Osteoblast (primary cell): Measurements from ENCODE around the gene WRAP73. TPM values are rescaled to one million over a fixed set of nuclear protein-coding genes. Genes with fewer than 3 reads are reported as not detected.
A peak's percentile ranks its signal among the peaks of the same experiment; 100 is the strongest.

ENCODE experiments used
- DNase-seq: peaks from one replicate; pipeline ENCODE4 v3.0.0; 2011; ENCODE audit warnings: low spot score, mixed read lengths; ENCODE audit not compliant: insufficient read length; ENCODE audit errors: missing footprints
- H2AFZ ChIP-seq: 2 replicates; pipeline ENCODE4 v1.6.0; 2011; ENCODE audit warnings: mild to moderate bottlenecking, low read length
- H3K27ac ChIP-seq: 2 replicates; pipeline ENCODE4 v1.5.1; 2011; ENCODE audit warnings: mild to moderate bottlenecking, low read depth, low read length, moderate library complexity
- H3K27me3 ChIP-seq: 2 replicates; pipeline ENCODE4 v1.6.0; 2012; ENCODE audit warnings: mild to moderate bottlenecking, control low read depth, inconsistent platforms, low read length, moderate library complexity; ENCODE audit not compliant: insufficient read depth
- H3K36me3 ChIP-seq: 2 replicates; pipeline ENCODE4 v1.5.1; 2011; ENCODE audit warnings: mild to moderate bottlenecking, low read length, control low read depth, moderate library complexity; ENCODE audit not compliant: insufficient read depth
- H3K4me1 ChIP-seq: 2 replicates; pipeline ENCODE4 v1.5.1; 2011; ENCODE audit warnings: mild to moderate bottlenecking, low read length, control low read depth, moderate library complexity; ENCODE audit not compliant: insufficient read depth
- H3K4me2 ChIP-seq: 2 replicates; pipeline ENCODE4 v1.6.0; 2011; ENCODE audit warnings: mild to moderate bottlenecking, low read length; ENCODE audit not compliant: insufficient read depth
- H3K4me3 ChIP-seq: fragments of 200-600 bp; sonication (generic); 3 replicates; pipeline ENCODE4 v1.5.1; 2012; ENCODE audit warnings: mild to moderate bottlenecking, low read length, inconsistent platforms; ENCODE audit not compliant: insufficient read depth
- H3K79me2 ChIP-seq: 2 replicates; pipeline ENCODE4 v1.6.0; 2012; ENCODE audit warnings: mild to moderate bottlenecking, low read length, control low read depth, inconsistent platforms; ENCODE audit not compliant: insufficient read depth
- H3K9me3 ChIP-seq: 2 replicates; pipeline ENCODE4 v1.5.1; 2011; ENCODE audit warnings: low read depth, low read length, control low read depth
- H4K20me1 ChIP-seq: 2 replicates; pipeline ENCODE4 v1.6.0; 2012; ENCODE audit warnings: mild to moderate bottlenecking, low read length, control low read depth; ENCODE audit not compliant: insufficient read depth
- total RNA-seq: library from RNA; depleted of rRNA; stranded (reverse); fragments of >200 nt; gene quantifications from 2 replicates; pipeline ENCODE4 v1.2.3, GENCODE V29; 2012
- TF ChIP-seq, protein P1 (sequence below): IDR thresholded peaks from 2 replicates; pipeline ENCODE4 v1.5.1; 2011; ENCODE audit warnings: mild to moderate bottlenecking, low read depth, low read length, moderate library complexity; ENCODE audit errors: extremely low read depth

Gene WRAP73
- total RNA-seq, 1 donor = 9.8 TPM

- no peak overlapping the region for H3K4me3 ChIP-seq
- H3K36me3 ChIP-seq = peaks cover 2% of the 10 kb centered on the region
- peaks cover 3% of the 10 kb centered on the region for H3K27me3 ChIP-seq
- H3K4me1 ChIP-seq = peaks cover 9% of the 10 kb centered on the region
- no peak overlapping the region for H3K4me2 ChIP-seq
- no peaks in the 10 kb centered on the region for H3K9me3 ChIP-seq
- TF ChIP-seq, protein P1, sequence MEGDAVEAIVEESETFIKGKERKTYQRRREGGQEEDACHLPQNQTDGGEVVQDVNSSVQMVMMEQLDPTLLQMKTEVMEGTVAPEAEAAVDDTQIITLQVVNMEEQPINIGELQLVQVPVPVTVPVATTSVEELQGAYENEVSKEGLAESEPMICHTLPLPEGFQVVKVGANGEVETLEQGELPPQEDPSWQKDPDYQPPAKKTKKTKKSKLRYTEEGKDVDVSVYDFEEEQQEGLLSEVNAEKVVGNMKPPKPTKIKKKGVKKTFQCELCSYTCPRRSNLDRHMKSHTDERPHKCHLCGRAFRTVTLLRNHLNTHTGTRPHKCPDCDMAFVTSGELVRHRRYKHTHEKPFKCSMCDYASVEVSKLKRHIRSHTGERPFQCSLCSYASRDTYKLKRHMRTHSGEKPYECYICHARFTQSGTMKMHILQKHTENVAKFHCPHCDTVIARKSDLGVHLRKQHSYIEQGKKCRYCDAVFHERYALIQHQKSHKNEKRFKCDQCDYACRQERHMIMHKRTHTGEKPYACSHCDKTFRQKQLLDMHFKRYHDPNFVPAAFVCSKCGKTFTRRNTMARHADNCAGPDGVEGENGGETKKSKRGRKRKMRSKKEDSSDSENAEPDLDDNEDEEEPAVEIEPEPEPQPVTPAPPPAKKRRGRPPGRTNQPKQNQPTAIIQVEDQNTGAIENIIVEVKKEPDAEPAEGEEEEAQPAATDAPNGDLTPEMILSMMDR = no peak
- peak; percentile 51 for DNase-seq
- no peak overlapping the region for H3K27ac ChIP-seq
- peaks cover 4% of the 10 kb centered on the region for H4K20me1 ChIP-seq
- H2AFZ ChIP-seq = no peak overlapping the region
- peaks cover 4% of the 10 kb centered on the region for H3K79me2 ChIP-seq
These were observed 32.0 kb downstream of the WRAP73 start for GRCh38 chr1:3617806-3618345.

DNA sequence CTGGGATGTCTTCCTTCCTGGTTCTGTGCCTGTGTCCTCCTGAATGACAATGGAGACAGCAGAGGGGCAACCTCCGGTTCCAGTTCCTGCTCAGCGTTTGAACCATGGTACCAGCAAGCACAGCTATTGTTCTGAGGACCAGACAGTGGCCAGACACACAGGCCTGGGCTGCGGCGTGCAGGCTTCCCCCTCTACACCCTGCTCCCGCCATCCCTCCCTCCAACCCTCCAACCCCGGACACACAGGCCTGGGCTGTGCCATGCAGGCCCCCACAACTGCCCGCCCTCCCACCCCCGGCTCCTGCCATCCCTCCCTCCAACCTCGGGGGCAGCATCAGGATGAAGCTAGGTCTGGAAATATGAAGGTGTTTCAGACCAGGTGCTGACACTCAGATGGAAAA is 33.0 kb downstream of the WRAP73 start:
- Histone ChIP-seq H3K27me3 (peaks cover 12% of the 10 kb centered on the region), H3K4me3 (no peak overlapping the region), H4K20me1 (no peaks in the 10 kb centered on the region), H2AFZ (no peak overlapping the region), H3K27ac (no peak overlapping the region), H3K4me1 (peaks cover 9% of the 10 kb centered on the region), H3K4me2 (no peak overlapping the region), H3K79me2 (no peaks in the 10 kb centered on the region), H3K9me3 (no peaks in the 10 kb centered on the region), H3K36me3 (no peaks in the 10 kb centered on the region)
- TF ChIP-seq, protein P1 = no peak
- DNase-seq = no peak

DNA sequence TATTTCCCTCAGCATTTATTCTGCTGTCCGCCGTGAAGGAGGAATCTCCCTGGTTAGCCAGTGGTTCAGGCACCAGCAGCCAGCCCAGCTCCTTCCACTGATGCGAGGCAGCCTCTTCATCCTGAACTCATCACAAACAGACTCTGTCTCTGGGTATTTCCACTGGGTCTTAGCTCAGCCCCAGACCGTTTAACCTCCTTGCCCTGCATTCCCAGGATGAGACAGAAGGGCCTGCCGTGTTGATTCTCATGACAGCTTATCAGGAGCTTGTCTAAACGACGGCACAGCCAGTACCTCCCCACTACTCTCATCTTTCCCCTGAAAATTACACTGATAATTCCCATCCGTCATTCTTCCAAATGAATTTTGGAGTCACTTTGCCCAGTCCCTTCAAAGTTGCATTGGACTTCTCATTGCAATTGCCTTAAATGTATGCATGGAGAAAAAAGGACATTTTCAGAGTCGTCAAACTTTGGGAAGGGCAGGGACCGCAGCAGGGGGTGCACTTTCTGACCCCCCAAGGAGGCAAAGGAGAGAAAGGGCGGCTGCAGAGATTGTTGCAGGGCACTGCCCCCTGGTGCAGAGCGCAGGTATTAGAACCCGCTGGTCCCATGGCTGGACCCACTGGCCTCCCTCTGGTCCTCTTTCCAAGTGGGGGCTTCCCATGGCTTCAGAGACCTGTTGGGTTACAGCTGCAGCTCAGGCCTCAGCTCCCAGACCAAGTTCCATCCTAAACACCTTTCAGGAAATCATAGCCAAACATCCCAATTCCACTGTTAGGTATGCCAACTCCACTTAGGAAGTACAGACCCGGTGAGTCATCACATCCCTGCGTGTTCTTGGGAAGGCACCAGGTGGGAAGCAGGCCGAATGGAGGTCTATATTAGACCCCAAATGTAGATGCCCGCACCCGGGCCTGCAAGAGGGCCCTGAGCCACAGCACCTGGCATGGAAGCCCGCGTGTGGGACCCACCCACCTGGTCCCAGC is 34.9 kb downstream of the WRAP73 start:
- Histone ChIP-seq H3K9me3 (no peaks in the 10 kb centered on the region), H3K4me1 (peaks cover 9% of the 10 kb centered on the region), H3K4me2 (no peak overlapping the region), H3K4me3 (no peak overlapping the region), H3K27ac (no peak overlapping the region), H3K79me2 (no peaks in the 10 kb centered on the region), H3K36me3 (no peaks in the 10 kb centered on the region), H4K20me1 (no peaks in the 10 kb centered on the region), H3K27me3 (peaks cover 23% of the 10 kb centered on the region), H2AFZ (no peak overlapping the region)
- TF ChIP-seq, protein P1 = peak; percentile 78
- DNase-seq = peak; percentile 95

DNA sequence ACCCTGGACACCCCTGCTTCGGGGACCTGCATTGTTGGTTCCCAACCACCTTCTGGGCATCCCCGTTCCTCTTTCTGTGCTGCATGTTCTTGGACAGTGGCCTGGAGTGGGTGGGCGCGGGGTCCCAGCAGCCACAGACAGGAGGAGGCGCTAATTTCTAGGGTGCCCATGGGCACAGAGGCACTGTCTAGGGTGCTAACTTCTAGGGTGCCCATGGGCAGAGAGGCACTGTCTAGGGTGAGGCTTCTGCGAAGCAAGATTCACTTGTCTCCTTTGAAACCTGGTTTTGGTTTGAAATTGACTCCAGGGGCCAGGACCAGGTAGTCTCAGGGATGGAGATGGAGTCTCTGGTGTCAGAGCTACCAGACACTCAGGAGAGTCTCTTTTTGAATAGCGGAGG is 37.8 kb downstream of the WRAP73 start:
- peaks cover 33% of the 10 kb centered on the region for H3K27me3 ChIP-seq
- H4K20me1 ChIP-seq = no peaks in the 10 kb centered on the region
- H3K4me3 ChIP-seq = no peak overlapping the region
- no peak overlapping the region for H3K4me2 ChIP-seq
- no peaks in the 10 kb centered on the region for H3K79me2 ChIP-seq
- peaks cover 6% of the 10 kb centered on the region for H3K4me1 ChIP-seq
- H2AFZ ChIP-seq = no peak overlapping the region
- no peak overlapping the region for H3K27ac ChIP-seq
- TF ChIP-seq, protein P1 = no peak
- peak; percentile 64 for DNase-seq
- H3K9me3 ChIP-seq = no peaks in the 10 kb centered on the region
- no peaks in the 10 kb centered on the region for H3K36me3 ChIP-seq
